HFFc6 (cell line): ENCODE data around the gene DLD. TPM values are rescaled to one million over a fixed set of nuclear protein-coding genes. Genes with fewer than 3 reads are reported as not detected.

Experiments
- DNase-seq: peaks from one replicate; pipeline ENCODE4 v3.0.0-alpha.2; 2018
- H3K27ac Mint-ChIP-seq: 2 replicates; pipeline ENCODE4 v1.8.0; 2020; ENCODE audit warnings: mild to moderate bottlenecking, mixed read lengths
- H3K27me3 Mint-ChIP-seq: 2 replicates; pipeline ENCODE4 v1.8.0; 2021; ENCODE audit warnings: mild to moderate bottlenecking, moderate library complexity, mixed read lengths; ENCODE audit not compliant: insufficient read depth
- H3K36me3 Mint-ChIP-seq: 2 replicates; pipeline ENCODE4 v1.8.0; 2021; ENCODE audit warnings: low read depth, mixed read lengths
- H3K4me1 Mint-ChIP-seq: 2 replicates; pipeline ENCODE4 v1.8.0; 2020; ENCODE audit warnings: low read depth, mixed read lengths
- H3K4me3 Mint-ChIP-seq: 2 replicates; pipeline ENCODE4 v1.8.0; 2020; ENCODE audit warnings: mild to moderate bottlenecking, moderate library complexity, mixed read lengths
- H3K9me3 Mint-ChIP-seq: 2 replicates; pipeline ENCODE4 v1.8.0; 2020; ENCODE audit warnings: mild to moderate bottlenecking, mixed read lengths
- CTCF ChIP-seq: fragments of 200-600 bp; sonication (generic); IDR thresholded peaks from 2 replicates; pipeline ENCODE4 v1.5.0; 2021; ENCODE audit warnings: antibody characterized with exemption, mild to moderate bottlenecking
- total RNA-seq, 6 experiments: library from RNA; stranded (reverse); fragmentation: NEBNext Ultra II Directional; extraction: Animal tissue kit (Norgen Biotek cat#: 25700); gene quantifications; 2 replicates in 1 of 6; 3 replicates in 5 of 6; pipeline ENCODE4 v1.2.3, GENCODE V29; 2021

Gene DLD
- total RNA-seq, 6 experiments from 2014 or later: 76.8 to 87.4 (median 82.5) TPM

GRCh38 chr7:107902381-107902780 lies 11.4 kb downstream of the DLD start:
- no peaks in the 10 kb centered on the region for H3K27me3 Mint-ChIP-seq
- no peak for DNase-seq
- no peak for TF ChIP-seq CTCF
- H3K4me3 Mint-ChIP-seq: no peak overlapping the region
- H3K4me1 Mint-ChIP-seq: peaks cover 11% of the 10 kb centered on the region
- peaks cover 22% of the 10 kb centered on the region for H3K36me3 Mint-ChIP-seq
- H3K27ac Mint-ChIP-seq: no peak overlapping the region
- H3K9me3 Mint-ChIP-seq: no peaks in the 10 kb centered on the region

DNA sequence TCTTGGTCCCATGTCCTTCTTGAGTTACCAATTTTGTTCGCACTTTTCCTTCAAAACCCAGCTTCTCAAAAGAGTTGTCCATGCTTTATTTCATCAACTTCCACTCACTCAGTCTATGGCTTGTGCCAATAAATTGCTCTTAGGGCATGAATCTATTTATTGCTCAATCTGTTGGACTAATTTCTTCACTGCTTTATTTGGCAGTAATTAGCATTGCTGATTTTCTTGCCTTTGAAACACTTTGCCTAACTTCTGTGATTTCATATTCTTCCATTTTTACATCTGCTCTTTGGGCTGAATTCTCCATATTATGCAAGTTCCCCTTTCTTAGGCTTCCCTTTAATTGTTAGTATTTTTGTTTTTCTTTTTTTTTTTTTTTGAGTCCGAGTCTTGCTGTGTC lies 16.8 kb downstream of the DLD start:
- no peak for DNase-seq
- no peak overlapping the region for H3K27ac Mint-ChIP-seq
- no peaks in the 10 kb centered on the region for H3K9me3 Mint-ChIP-seq
- TF ChIP-seq CTCF: no peak
- H3K4me1 Mint-ChIP-seq: peaks cover 4% of the 10 kb centered on the region
- H3K27me3 Mint-ChIP-seq: no peaks in the 10 kb centered on the region
- H3K4me3 Mint-ChIP-seq: no peak overlapping the region
- peaks cover 60% of the 10 kb centered on the region for H3K36me3 Mint-ChIP-seq

DNA sequence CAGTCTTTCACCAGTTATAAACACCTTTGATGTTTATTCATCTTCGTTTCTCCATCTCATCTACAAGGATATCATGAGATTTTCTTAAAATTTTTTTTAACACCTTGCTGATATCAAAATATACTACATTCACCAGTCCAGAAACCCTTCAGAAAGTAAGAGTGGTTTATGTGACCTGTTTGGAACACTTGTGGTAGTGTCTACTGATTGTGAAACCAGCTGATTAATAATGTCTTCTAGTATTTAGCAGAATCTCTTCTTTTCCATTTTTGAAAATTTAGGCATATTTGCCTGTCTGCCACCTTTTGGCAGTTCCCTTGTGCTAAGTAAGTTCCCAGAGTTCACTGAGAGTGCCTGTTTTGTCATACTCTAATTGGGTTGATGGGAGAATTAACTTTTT lies 18.5 kb downstream of the DLD start:
- Mint-ChIP-seq H3K4me1 (peaks cover 20% of the 10 kb centered on the region), H3K27me3 (no peaks in the 10 kb centered on the region), H3K27ac (no peak overlapping the region), H3K4me3 (no peak overlapping the region), H3K36me3 (peaks cover 54% of the 10 kb centered on the region), H3K9me3 (no peaks in the 10 kb centered on the region)
- no peak for TF ChIP-seq CTCF
- no peak for DNase-seq

DNA sequence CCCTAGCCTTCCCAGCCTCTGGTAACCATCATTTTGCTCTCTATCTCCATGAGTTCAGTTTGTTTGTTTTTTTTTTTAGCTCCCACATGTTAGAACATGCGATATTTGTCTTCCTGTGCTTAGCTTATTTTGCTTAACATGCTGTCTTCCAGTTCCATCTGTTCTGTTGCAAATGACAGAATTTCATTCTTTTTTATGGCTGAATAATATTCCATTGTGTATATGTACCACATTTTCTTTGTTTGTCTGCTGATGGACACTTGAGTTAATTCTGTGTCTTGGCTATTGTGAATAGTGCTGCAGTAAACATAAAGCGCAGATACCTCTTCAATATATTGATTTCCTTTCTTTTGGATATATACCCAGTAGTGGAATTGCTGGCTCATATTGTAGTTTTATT lies 21.0 kb downstream of the DLD start:
- Mint-ChIP-seq H3K4me1 (peaks cover 26% of the 10 kb centered on the region), H3K36me3 (peaks cover 50% of the 10 kb centered on the region), H3K27ac (no peak overlapping the region; the same call in 1 of the 2 replicates), H3K9me3 (no peaks in the 10 kb centered on the region), H3K4me3 (no peak overlapping the region), H3K27me3 (no peaks in the 10 kb centered on the region)
- DNase-seq: no peak
- TF ChIP-seq CTCF: no peak

DNA sequence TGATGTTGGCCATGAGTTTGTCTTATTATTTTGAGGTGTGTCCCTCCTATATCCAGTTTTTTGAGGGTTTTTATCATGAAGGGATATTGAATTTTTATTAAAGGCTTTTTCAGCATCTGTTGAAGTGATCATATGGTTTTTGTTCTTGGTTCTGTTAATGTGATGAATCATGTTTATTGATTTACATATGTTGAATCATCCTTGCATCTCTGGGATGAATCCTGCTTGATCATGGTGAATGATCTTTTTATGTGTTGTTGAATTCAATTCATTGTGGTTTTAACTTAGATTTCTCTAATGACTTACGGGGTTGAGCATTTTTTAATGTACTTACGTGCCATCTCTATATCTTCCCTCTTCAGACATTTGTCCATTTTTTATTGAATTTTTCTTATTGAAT lies 22.9 kb downstream of the DLD start:
- H3K4me3 Mint-ChIP-seq: peak overlapping the region; percentile 3; the same call in 1 of the 2 replicates
- DNase-seq: no peak
- H3K36me3 Mint-ChIP-seq: peaks cover 57% of the 10 kb centered on the region

More for the DNA sequence above, 22.9 kb downstream of the DLD start:
- Mint-ChIP-seq H3K4me1 (peaks cover 35% of the 10 kb centered on the region), H3K27ac (peak overlapping the region; percentile 35), H3K9me3 (no peaks in the 10 kb centered on the region), H3K27me3 (no peaks in the 10 kb centered on the region)
- no peak for TF ChIP-seq CTCF
